WERI-Rb-1 (cell line): ENCODE results near the gene CCR6.

Experiments used
- DNase-seq: peaks from one replicate; pipeline ENCODE4 v3.0.0-alpha.2; 2020
- H3K27ac ChIP-seq: fragments of 250-450 bp; sonication (Bioruptor Pico); 2 replicates; pipeline ENCODE4 v1.5.1; 2020; ENCODE audit warnings: mild to moderate bottlenecking, moderate library complexity
- H3K27me3 ChIP-seq: fragments of 250-450 bp; sonication (Bioruptor Pico); 2 replicates; pipeline ENCODE4 v1.5.1; 2021; ENCODE audit warnings: mild to moderate bottlenecking, low read depth, moderate library complexity; ENCODE audit not compliant: insufficient read depth, severe bottlenecking
- H3K36me3 ChIP-seq: fragments of 250-450 bp; sonication (Bioruptor Pico); 2 replicates; pipeline ENCODE4 v1.5.1; 2020; ENCODE audit warnings: mild to moderate bottlenecking, moderate library complexity
- H3K4me3 ChIP-seq: 2 replicates; pipeline ENCODE4 v1.5.1; 2011; ENCODE audit warnings: low read depth, mild to moderate bottlenecking, control low read depth, low read length
- H3K9me3 ChIP-seq: fragments of 250-450 bp; sonication (Bioruptor Pico); 2 replicates; pipeline ENCODE4 v1.5.1; 2021; ENCODE audit warnings: mild to moderate bottlenecking, moderate library complexity; ENCODE audit not compliant: severe bottlenecking
- CTCF ChIP-seq: IDR thresholded peaks from 2 replicates; pipeline ENCODE4 v1.5.1; 2011; ENCODE audit warnings: low read depth, mild to moderate bottlenecking, control low read depth, inconsistent platforms, low read length

Gene CCR6

DNA sequence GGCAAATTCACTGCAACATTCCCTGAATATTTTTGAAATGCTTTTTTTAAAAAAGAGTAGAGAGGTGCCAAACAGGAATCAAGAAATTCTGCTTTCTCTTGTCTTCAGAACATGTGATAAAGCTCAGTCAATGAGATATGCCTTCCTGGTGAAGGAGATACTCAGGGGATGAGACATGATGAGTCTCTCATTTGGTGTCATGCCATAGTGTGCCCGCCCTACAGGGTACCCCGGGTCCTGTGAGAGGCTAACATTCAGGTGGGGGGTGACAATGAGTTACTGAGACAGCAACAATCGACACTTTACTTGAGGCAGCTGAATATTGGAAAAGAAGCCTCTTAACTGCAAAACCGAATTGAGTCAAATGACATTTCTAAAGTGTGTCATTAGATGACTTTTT is 6.7 kb downstream of the CCR6 start:
- Histone ChIP-seq H3K27me3 (no peaks in the 10 kb centered on the region), H3K9me3 (no peaks in the 10 kb centered on the region), H3K27ac (no peak overlapping the region), H3K4me3 (no peak overlapping the region), H3K36me3 (no peaks in the 10 kb centered on the region)
- no peak for DNase-seq
- TF ChIP-seq CTCF: no peak

DNA sequence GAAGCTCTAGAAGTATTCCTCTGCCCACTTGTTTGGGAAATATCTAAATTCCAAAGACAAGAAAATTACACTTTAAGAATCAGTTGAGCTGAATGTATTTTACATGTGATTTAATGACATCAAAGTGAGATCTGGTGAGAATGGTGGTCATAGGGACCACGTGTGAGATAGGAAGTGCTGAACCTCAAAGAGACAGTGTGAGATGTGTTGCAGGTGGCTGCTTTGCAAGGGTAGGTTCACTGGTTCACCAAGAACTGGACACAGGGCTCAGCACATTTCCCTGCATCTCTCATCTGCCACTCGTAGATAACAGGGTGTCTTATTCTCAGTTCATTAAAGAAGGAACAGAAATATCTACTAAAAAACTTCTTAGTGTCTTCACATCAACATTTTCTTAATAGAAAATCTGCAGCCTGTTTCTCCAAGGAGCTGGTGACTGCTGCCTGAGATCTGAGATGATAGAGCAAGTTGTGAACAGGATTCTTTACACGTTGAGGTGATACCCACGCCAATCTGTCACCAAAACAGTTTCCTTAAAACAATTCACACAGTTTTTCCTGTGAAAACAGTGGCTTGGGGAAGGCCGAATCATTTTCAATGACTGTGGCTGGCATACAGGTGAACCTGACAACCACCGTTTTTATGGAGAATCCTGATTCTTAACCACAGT is 7.2 kb downstream of the CCR6 start:
- Histone ChIP-seq H3K9me3 (no peaks in the 10 kb centered on the region), H3K27me3 (no peaks in the 10 kb centered on the region), H3K4me3 (no peak overlapping the region), H3K36me3 (no peaks in the 10 kb centered on the region), H3K27ac (no peak overlapping the region)
- TF ChIP-seq CTCF: no peak
- DNase-seq: no peak

GRCh38 chr6:167130712-167131684 is 8.1 kb downstream of the CCR6 start:
- no peaks in the 10 kb centered on the region for H3K36me3 ChIP-seq
- no peak overlapping the region for H3K4me3 ChIP-seq
- no peaks in the 10 kb centered on the region for H3K27me3 ChIP-seq
- no peak overlapping the region for H3K27ac ChIP-seq
- TF ChIP-seq CTCF: no peak
- no peaks in the 10 kb centered on the region for H3K9me3 ChIP-seq
- DNase-seq: no peak

DNA sequence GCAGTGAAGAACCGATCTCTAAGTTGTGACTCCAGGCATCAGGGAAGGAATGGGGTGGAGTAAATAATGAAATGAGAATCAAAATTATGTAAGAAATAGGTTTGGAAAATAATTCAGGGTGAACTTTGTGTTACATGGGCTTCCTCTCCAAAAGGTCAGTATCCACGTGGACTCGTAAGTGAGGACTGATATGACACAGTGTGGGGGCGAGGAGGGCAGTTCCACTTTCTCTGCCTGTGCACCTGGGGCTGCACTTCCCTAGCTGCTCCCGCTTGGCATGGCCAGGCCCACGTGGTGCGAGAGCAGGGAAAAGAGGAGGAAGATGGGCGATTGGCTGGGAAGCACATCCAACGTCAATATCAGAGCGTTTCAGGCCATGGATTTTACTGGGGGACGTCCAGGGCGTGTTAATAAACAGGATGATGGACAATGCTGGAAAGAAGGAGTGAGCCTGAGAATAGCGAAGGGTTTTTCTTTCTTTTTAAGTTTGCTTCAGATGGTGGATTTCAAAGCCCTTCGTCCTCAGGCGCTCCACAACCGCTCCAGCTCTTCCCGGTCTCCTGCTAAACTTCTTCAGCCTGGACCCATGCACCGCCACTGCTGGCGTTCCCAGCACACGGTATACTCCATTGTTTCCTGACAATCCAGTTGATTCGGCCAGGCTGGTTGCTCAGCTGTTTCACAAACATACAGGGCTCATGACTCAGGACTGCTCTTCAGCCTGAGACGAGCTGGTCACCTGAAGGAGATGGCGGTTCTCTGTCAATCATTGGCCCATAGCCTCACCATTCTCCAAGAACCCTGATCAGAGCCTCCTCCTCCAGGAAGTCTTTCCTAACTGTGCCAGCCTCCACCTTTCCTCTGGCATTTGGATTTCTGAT is 11.8 kb downstream of the CCR6 start:
- no peak for TF ChIP-seq CTCF
- no peaks in the 10 kb centered on the region for H3K27me3 ChIP-seq
- no peaks in the 10 kb centered on the region for H3K9me3 ChIP-seq
- H3K36me3 ChIP-seq: no peaks in the 10 kb centered on the region
- no peak for DNase-seq
- no peak overlapping the region for H3K27ac ChIP-seq
- no peak overlapping the region for H3K4me3 ChIP-seq

GRCh38 chr6:167136376-167136775 is 13.5 kb downstream of the CCR6 start:
- Histone ChIP-seq H3K36me3 (no peaks in the 10 kb centered on the region), H3K27ac (no peak overlapping the region), H3K4me3 (no peak overlapping the region), H3K9me3 (no peaks in the 10 kb centered on the region), H3K27me3 (no peaks in the 10 kb centered on the region)
- no peak for TF ChIP-seq CTCF
- no peak for DNase-seq
